HG02798 (cell line): ENCODE results near the gene C2CD4A.

ENCODE experiments used
- ATAC-seq: cut with Tn5 transposase; IDR thresholded peaks from one replicate; pipeline ENCODE4 v1.9.1; 2021; ENCODE audit warnings: mild to moderate bottlenecking; ENCODE audit not compliant: unreplicated experiment, poor library complexity

The C2CD4A gene

GRCh38 chr15:62059108-62059815 lies 7.5 kb upstream of the C2CD4A start:
- no peak for ATAC-seq

GRCh38 chr15:62059816-62060112 lies 7.0 kb upstream of the C2CD4A start:
- peak; percentile 72 for ATAC-seq

GRCh38 chr15:62060113-62060895 lies 6.5 kb upstream of the C2CD4A start, which contains the start of gene VPS13C:
Gene VPS13C (minus strand): TSS chr15:62060447. CDS start chr15:62060374, 73 bp downstream.
- peak; percentile 91 for ATAC-seq

GRCh38 chr15:62060896-62061280 lies 5.9 kb upstream of the C2CD4A start:
- ATAC-seq: no peak

- no peak for ATAC-seq
Measured at GRCh38 chr15:62063825-62064635, 2.7 kb upstream of the C2CD4A start.

- ATAC-seq: no peak
Measured at GRCh38 chr15:62067448-62068044, 769 bp downstream of the C2CD4A start.

- no peak for ATAC-seq
Measured at GRCh38 chr15:62068071-62068809, 1.5 kb downstream of the C2CD4A start.

- ATAC-seq: no peak
Measured at GRCh38 chr15:62068810-62069167, 2.0 kb downstream of the C2CD4A start.

- no peak for ATAC-seq
Measured at GRCh38 chr15:62069551-62069950, 2.8 kb downstream of the C2CD4A start.

GRCh38 chr15:62071711-62072308 lies 5.0 kb downstream of the C2CD4A start:
- ATAC-seq: no peak

- ATAC-seq: no peak
Measured at GRCh38 chr15:62075595-62076277, 9.0 kb downstream of the C2CD4A start.

GRCh38 chr15:62079594-62079993 lies 12.8 kb downstream of the C2CD4A start:
- ATAC-seq: no peak

GRCh38 chr15:62083194-62084154 lies 16.7 kb downstream of the C2CD4A start:
- no peak for ATAC-seq

- ATAC-seq: no peak
Measured at GRCh38 chr15:62085740-62086139, 19.0 kb downstream of the C2CD4A start.

GRCh38 chr15:62087671-62088352 lies 21.0 kb downstream of the C2CD4A start:
- ATAC-seq: no peak

GRCh38 chr15:62088353-62088693 lies 21.5 kb downstream of the C2CD4A start:
- no peak for ATAC-seq

GRCh38 chr15:62089616-62090015 lies 22.8 kb downstream of the C2CD4A start:
- ATAC-seq: no peak

- no peak for ATAC-seq
Measured at GRCh38 chr15:62090988-62091387, 24.2 kb downstream of the C2CD4A start.
